ENCODE results near the gene UBAP2.

UBAP2 gene

GRCh38 chr9:34048727-34049629, at the start of gene UBAP2:
Gene UBAP2 (minus strand): TSS chr9:34048887. CDS start chr9:34017148, 31,739 bp downstream.
- DNase-seq: peak; percentile 99

GRCh38 chr9:34098307-34098706, 49.6 kb upstream of the UBAP2 start:
- no peak for DNase-seq

- no peak for DNase-seq
These were observed 49.2 kb upstream of the UBAP2 start for GRCh38 chr9:34097865-34098264.

GRCh38 chr9:34096751-34097150, 48.1 kb upstream of the UBAP2 start:
- DNase-seq: no peak

GRCh38 chr9:34093578-34093977, 44.9 kb upstream of the UBAP2 start:
- no peak for DNase-seq

- no peak for DNase-seq
These were observed 40.6 kb upstream of the UBAP2 start for GRCh38 chr9:34089311-34089710.

GRCh38 chr9:34087370-34087769, 38.7 kb upstream of the UBAP2 start:
- no peak for DNase-seq

- DNase-seq: no peak
These were observed 38.2 kb upstream of the UBAP2 start for GRCh38 chr9:34086864-34087263.

- DNase-seq: no peak
These were observed 37.2 kb upstream of the UBAP2 start for GRCh38 chr9:34085581-34086500.

- DNase-seq: no peak
These were observed 35.9 kb upstream of the UBAP2 start for GRCh38 chr9:34084562-34084961.

GRCh38 chr9:34079181-34079580, 30.5 kb upstream of the UBAP2 start:
- DNase-seq: no peak

- DNase-seq: no peak
These were observed 24.3 kb upstream of the UBAP2 start for GRCh38 chr9:34072868-34073590.

- no peak for DNase-seq
These were observed 23.7 kb upstream of the UBAP2 start for GRCh38 chr9:34072410-34072809.

GRCh38 chr9:34070606-34071324, 22.1 kb upstream of the UBAP2 start:
- no peak for DNase-seq

GRCh38 chr9:34069831-34070230, 21.1 kb upstream of the UBAP2 start:
- DNase-seq: no peak

GRCh38 chr9:34065541-34065940, 16.9 kb upstream of the UBAP2 start:
- DNase-seq: no peak

GRCh38 chr9:34059954-34060353, 11.3 kb upstream of the UBAP2 start:
- no peak for DNase-seq

GRCh38 chr9:34059281-34059680, 10.6 kb upstream of the UBAP2 start:
- DNase-seq: no peak

GRCh38 chr9:34049630-34050384, 1.1 kb upstream of the UBAP2 start:
- DNase-seq: no peak

GRCh38 chr9:34047864-34048726, 592 bp downstream of the UBAP2 start:
- peak; percentile 40 for DNase-seq

Data from NCI-H1436 (cell line).